DND-41 (cell line): ENCODE measurements around the gene CPSF2.
"Not testable (repeated sequence)": the region's sequence is repeated elsewhere in the genome, so short reads cannot be mapped to it uniquely, and the experiment has no call there.

Experiments
- EZH2 ChIP-seq: IDR thresholded peaks from 3 replicates; pipeline ENCODE4 v1.6.1; 2012; ENCODE audit warnings: borderline replicate concordance, low read depth, mild to moderate bottlenecking, moderate library complexity, low read length, inconsistent platforms; ENCODE audit not compliant: severe bottlenecking
- TF ChIP-seq, protein P1 (sequence below): IDR thresholded peaks from 2 replicates; pipeline ENCODE4 v1.5.1; 2012; ENCODE audit warnings: borderline replicate concordance, low read length, moderate library complexity, mild to moderate bottlenecking; ENCODE audit not compliant: poor library complexity, severe bottlenecking; ENCODE audit errors: extremely low read depth

DNA sequence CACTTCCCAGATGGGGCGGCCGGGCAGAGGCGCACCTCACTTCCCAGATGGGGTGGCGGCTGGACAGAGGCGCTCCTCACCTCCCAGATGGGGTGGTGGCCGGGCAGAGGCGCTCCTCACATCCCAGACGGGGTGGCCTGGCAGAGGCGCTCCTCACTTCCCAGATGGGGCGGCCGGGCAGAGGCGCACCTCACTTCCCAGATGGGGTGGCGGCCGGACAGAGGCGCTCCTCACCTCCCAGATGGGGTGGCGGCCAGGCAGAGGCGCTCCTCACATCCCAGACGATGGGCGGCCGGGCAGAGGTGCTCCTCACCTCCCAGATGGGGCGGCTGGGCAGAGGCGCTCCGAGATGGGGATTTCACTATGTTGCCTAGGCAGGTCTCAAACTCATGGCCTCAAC lies 65.8 kb downstream of the CPSF2 start:
- TF ChIP-seq, protein P1, sequence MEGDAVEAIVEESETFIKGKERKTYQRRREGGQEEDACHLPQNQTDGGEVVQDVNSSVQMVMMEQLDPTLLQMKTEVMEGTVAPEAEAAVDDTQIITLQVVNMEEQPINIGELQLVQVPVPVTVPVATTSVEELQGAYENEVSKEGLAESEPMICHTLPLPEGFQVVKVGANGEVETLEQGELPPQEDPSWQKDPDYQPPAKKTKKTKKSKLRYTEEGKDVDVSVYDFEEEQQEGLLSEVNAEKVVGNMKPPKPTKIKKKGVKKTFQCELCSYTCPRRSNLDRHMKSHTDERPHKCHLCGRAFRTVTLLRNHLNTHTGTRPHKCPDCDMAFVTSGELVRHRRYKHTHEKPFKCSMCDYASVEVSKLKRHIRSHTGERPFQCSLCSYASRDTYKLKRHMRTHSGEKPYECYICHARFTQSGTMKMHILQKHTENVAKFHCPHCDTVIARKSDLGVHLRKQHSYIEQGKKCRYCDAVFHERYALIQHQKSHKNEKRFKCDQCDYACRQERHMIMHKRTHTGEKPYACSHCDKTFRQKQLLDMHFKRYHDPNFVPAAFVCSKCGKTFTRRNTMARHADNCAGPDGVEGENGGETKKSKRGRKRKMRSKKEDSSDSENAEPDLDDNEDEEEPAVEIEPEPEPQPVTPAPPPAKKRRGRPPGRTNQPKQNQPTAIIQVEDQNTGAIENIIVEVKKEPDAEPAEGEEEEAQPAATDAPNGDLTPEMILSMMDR = not testable (repeated sequence)
- not testable (repeated sequence) for TF ChIP-seq EZH2
